B cell (primary cell): ENCODE results near the gene IRGC.

Experiments
- EZH2 ChIP-seq: IDR thresholded peaks from 2 replicates; pipeline ENCODE4 v1.6.1; 2012; ENCODE audit warnings: borderline replicate concordance, low read depth, mild to moderate bottlenecking, moderate library complexity, low read length; ENCODE audit not compliant: insufficient read depth, poor library complexity, severe bottlenecking
- TF ChIP-seq, protein P1 (sequence below): fragments of 200-600 bp; IDR thresholded peaks from one replicate; pipeline ENCODE4 v1.8.0; 2022; ENCODE audit warnings: antibody characterized with exemption, mild to moderate bottlenecking

DNA sequence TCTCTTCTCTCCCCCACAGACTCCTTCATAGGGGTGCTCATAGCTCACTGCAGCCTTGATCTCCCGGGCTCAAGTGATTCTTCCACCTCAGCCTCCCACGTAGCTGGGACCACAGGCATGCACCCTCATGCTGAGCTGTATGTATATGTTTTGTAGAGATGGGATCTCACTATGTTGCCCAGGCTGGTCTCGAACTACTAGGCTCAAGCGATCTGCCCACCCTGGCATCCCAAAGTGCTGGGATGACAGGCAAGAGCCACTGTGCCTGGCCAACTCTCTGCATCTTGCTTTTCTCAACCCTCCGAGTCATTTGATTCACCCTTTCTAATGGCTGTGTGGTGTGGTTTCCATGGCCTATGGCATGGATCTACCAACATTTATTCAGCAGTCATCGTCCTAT is 10.1 kb upstream of the IRGC start:
- TF ChIP-seq, protein P1, sequence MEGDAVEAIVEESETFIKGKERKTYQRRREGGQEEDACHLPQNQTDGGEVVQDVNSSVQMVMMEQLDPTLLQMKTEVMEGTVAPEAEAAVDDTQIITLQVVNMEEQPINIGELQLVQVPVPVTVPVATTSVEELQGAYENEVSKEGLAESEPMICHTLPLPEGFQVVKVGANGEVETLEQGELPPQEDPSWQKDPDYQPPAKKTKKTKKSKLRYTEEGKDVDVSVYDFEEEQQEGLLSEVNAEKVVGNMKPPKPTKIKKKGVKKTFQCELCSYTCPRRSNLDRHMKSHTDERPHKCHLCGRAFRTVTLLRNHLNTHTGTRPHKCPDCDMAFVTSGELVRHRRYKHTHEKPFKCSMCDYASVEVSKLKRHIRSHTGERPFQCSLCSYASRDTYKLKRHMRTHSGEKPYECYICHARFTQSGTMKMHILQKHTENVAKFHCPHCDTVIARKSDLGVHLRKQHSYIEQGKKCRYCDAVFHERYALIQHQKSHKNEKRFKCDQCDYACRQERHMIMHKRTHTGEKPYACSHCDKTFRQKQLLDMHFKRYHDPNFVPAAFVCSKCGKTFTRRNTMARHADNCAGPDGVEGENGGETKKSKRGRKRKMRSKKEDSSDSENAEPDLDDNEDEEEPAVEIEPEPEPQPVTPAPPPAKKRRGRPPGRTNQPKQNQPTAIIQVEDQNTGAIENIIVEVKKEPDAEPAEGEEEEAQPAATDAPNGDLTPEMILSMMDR: no peak
- no peak for TF ChIP-seq EZH2
